DND-41 (cell line): ENCODE data around the gene COMP.

Experiments used
- ATAC-seq: fragments of 200-7000 bp; cut with Tn5 transposase; 3 replicates; pipeline ENCODE4 v1.9.1; 2021; ENCODE audit warnings: low read depth; ENCODE audit not compliant: insufficient read depth
- DNase-seq: peaks from one replicate; pipeline ENCODE4 v3.0.0-alpha.2; 2020
- H2AFZ ChIP-seq: 2 replicates; pipeline ENCODE4 v1.6.0; 2012; ENCODE audit warnings: low read depth, low read length
- H3K27ac ChIP-seq: 2 replicates; pipeline ENCODE4 v1.5.1; 2012; ENCODE audit warnings: low read length, inconsistent platforms
- H3K27me3 ChIP-seq: fragments of 200-600 bp; sonication (generic); 2 replicates; pipeline ENCODE4 v1.6.0; 2012; ENCODE audit warnings: low read length, mild to moderate bottlenecking, inconsistent platforms; ENCODE audit not compliant: insufficient read depth, poor library complexity
- H3K36me3 ChIP-seq: 2 replicates; pipeline ENCODE4 v1.5.1; 2012; ENCODE audit warnings: low read length, inconsistent platforms; ENCODE audit not compliant: insufficient read depth
- H3K4me1 ChIP-seq: 2 replicates; pipeline ENCODE4 v1.5.1; 2012; ENCODE audit warnings: mild to moderate bottlenecking, low read length; ENCODE audit not compliant: insufficient read depth
- H3K4me2 ChIP-seq: 2 replicates; pipeline ENCODE4 v1.6.0; 2012; ENCODE audit warnings: mild to moderate bottlenecking, moderate library complexity, low read length, inconsistent platforms; ENCODE audit not compliant: insufficient read depth
- H3K4me3 ChIP-seq, 2 experiments: fragments of 200-600 bp in 1 of 2; shearing (Covaris generic) in 1 of 2; 2 replicates each; pipeline ENCODE4 v1.5.1; 2012 to 2016; ENCODE audit warnings: inconsistent platforms in 2 of 2, low read length in 2 of 2, mild to moderate bottlenecking in 2 of 2, low read depth in 1 of 2, moderate library complexity in 1 of 2
- H3K79me2 ChIP-seq: 2 replicates; pipeline ENCODE4 v1.6.0; 2012; ENCODE audit warnings: low read length, inconsistent platforms; ENCODE audit not compliant: insufficient read depth
- H3K9ac ChIP-seq: 2 replicates; pipeline ENCODE4 v1.6.0; 2012; ENCODE audit warnings: low read depth, mild to moderate bottlenecking, inconsistent platforms, low read length, moderate library complexity
- H3K9me3 ChIP-seq: 2 replicates; pipeline ENCODE4 v1.5.1; 2012; ENCODE audit warnings: low read length, moderate library complexity, mild to moderate bottlenecking, inconsistent platforms; ENCODE audit not compliant: insufficient read depth, severe bottlenecking
- H4K20me1 ChIP-seq: 2 replicates; pipeline ENCODE4 v1.6.0; 2012; ENCODE audit warnings: low read length; ENCODE audit not compliant: insufficient read depth
- EZH2 ChIP-seq: IDR thresholded peaks from 3 replicates; pipeline ENCODE4 v1.6.1; 2012; ENCODE audit warnings: borderline replicate concordance, low read depth, mild to moderate bottlenecking, moderate library complexity, low read length, inconsistent platforms; ENCODE audit not compliant: severe bottlenecking
- TF ChIP-seq, protein P1 (sequence below): IDR thresholded peaks from 2 replicates; pipeline ENCODE4 v1.5.1; 2012; ENCODE audit warnings: borderline replicate concordance, low read length, moderate library complexity, mild to moderate bottlenecking; ENCODE audit not compliant: poor library complexity, severe bottlenecking; ENCODE audit errors: extremely low read depth

The COMP gene

DNA sequence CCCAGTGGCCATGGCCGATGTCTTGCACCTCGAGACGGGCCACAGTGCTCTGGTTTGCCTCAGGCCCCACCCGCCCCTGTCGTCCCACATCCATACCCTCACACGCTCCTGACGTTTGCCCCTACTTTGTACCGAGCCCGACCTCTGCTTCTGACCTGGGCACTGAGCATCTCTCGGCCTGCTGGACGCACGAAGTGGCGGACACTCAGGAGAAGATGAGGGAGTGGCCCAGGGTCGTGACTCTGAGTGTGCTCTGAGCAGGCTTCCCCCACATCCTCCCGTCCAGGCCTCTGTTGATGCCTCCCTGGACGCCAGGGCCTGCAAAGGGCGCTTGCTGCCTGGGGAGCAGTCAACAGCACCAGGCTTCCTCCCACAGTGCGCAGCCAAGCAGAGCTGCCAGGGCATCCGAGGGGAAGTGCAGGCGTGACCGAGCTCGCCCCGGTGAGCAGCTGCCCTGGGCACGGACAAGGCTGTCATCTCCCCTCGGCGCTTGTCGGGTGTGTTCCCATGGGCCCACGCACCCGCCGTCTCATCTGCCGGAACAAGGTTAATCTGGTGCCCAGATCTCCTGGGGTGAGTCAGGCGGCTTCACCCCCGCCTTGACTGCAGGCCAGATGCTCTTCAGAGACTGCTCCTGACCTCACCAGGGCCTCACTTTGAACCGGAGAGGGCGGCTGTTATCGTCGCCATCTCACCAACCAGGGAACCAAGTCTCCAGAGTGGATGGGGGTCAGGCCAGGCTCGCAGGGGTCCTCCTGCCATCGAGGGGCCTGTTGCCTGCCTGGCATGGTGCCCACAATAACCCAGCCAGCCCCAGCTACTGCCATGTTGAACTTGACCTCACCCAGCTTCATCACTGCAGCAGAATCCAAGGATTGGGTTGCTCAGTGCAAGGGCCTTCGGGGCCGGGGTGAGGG is 27.2 kb downstream of the COMP start:
- no peaks in the 10 kb centered on the region for H3K27me3 ChIP-seq
- no peak overlapping the region for H3K27ac ChIP-seq
- ATAC-seq (no peak), DNase-seq (no peak)
- H3K9me3 ChIP-seq, result no peaks in the 10 kb centered on the region
- H3K79me2 ChIP-seq, result no peaks in the 10 kb centered on the region
- no peak for TF ChIP-seq EZH2
- TF ChIP-seq, protein P1, sequence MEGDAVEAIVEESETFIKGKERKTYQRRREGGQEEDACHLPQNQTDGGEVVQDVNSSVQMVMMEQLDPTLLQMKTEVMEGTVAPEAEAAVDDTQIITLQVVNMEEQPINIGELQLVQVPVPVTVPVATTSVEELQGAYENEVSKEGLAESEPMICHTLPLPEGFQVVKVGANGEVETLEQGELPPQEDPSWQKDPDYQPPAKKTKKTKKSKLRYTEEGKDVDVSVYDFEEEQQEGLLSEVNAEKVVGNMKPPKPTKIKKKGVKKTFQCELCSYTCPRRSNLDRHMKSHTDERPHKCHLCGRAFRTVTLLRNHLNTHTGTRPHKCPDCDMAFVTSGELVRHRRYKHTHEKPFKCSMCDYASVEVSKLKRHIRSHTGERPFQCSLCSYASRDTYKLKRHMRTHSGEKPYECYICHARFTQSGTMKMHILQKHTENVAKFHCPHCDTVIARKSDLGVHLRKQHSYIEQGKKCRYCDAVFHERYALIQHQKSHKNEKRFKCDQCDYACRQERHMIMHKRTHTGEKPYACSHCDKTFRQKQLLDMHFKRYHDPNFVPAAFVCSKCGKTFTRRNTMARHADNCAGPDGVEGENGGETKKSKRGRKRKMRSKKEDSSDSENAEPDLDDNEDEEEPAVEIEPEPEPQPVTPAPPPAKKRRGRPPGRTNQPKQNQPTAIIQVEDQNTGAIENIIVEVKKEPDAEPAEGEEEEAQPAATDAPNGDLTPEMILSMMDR, result no peak
- no peak overlapping the region for H3K4me3 ChIP-seq
- H3K36me3 ChIP-seq, result no peaks in the 10 kb centered on the region
- H2AFZ ChIP-seq, result no peak overlapping the region
- 0 out of 2 replicates have a peak, but pooled peaks cover 3% of the 10 kb centered on the region for H3K4me1 ChIP-seq
- H4K20me1 ChIP-seq, result no peaks in the 10 kb centered on the region; the same call in 1 of the 2 replicates
- no peak overlapping the region for H3K4me2 ChIP-seq
- no peak overlapping the region for H3K9ac ChIP-seq

DNA sequence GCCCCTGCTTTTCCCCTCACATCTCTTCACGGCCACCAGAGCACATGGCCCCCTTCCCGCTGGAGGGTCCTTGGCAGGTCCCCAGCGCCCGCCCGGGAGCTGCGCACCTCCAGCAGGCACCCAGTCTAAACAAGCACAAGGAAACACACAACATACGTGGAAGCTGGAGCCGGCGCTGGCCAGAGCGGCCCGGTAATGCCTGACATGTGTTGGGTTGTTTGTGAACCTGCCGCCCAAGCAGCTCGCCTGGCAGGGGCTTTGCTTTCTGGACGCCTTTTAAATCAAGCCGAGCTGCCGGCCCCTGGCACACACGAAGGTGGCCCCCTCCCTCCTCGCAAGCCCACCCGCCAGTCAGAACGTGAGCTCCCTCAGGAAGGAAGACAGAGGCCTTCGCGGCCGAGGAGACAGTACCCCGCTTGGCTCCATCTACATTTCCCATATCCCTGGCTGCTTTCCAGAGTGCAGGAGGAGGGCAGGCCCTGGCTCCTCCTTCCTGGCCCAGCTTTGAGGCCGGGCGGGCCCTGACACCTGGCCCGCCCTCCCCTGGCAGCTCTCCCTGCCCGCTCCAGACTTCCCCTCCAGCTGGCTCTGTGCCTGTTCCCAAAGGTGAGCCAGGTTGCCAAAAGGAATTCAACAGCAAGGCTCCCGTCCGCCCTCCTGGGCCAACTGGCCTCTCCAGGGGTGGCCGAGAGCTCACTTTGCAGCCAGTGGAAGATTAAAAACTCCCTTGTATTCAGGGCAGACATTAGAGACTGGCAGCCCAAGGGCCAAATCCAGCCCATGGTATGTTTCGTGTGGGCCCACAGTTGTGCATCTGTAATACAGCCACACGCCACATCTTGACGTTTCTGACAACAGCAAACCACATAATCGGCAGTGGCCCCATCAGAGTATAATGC is 28.7 kb downstream of the COMP start:
- Histone ChIP-seq H3K9me3 (no peaks in the 10 kb centered on the region), H3K27me3 (no peaks in the 10 kb centered on the region), H3K4me1 (0 out of 2 replicates have a peak, but pooled peaks cover 3% of the 10 kb centered on the region), H3K4me3 (no peak overlapping the region), H4K20me1 (no peaks in the 10 kb centered on the region), H3K27ac (no peak overlapping the region), H3K79me2 (no peaks in the 10 kb centered on the region), H3K9ac (no peak overlapping the region), H3K4me2 (no peak overlapping the region), H2AFZ (no peak overlapping the region), H3K36me3 (no peaks in the 10 kb centered on the region)
- no peak for DNase-seq
- TF ChIP-seq EZH2, result no peak
- TF ChIP-seq, protein P1, result no peak
- no peak for ATAC-seq

DNA sequence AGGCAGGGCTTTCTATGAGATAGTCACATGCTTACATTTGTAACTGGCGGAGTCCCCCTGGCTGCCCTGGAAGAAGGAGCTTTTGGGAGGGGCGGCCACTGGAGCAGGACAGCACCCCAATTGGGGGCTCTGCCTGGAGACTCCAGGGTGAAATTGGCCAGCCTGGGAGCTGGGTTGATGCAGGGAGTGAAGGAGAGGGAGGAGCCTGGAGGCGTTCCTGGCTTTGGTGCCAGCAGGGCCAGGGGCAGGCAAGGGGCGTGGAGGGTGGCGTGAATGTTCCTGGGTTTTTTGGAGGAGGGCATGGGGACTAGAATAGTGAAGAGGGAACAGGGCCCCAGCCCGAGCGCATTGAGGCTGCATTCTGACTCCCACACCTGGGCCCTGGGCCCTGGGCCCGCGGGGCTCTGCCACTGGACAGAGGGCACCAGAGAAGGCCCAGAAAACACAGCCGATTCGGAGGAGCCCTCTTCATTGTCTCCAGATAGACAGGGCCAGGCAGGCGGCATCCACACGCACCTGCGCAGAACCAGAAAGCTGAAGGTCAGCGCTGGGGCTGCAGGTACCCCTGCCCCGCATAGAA is 29.5 kb downstream of the COMP start:
- no peak overlapping the region for H3K9ac ChIP-seq
- H3K4me1 ChIP-seq, result 0 out of 2 replicates have a peak, but pooled peaks cover 3% of the 10 kb centered on the region
- no peak for ATAC-seq

More for the DNA sequence above, 29.5 kb downstream of the COMP start:
- Histone ChIP-seq H3K27me3 (no peaks in the 10 kb centered on the region), H2AFZ (no peak overlapping the region), H3K27ac (no peak overlapping the region), H3K4me2 (no peak overlapping the region), H3K4me3 (no peak overlapping the region), H4K20me1 (no peaks in the 10 kb centered on the region), H3K79me2 (no peaks in the 10 kb centered on the region), H3K36me3 (no peaks in the 10 kb centered on the region), H3K9me3 (no peaks in the 10 kb centered on the region)
- no peak for TF ChIP-seq EZH2
- TF ChIP-seq, protein P1, result no peak
- no peak for DNase-seq
